SK-N-SH treated with all-trans-retinoic acid at 6 μM for 48 hours (cell line): ENCODE data around the gene KIF6.

Experiments
- ATAC-seq: fragments of 200-7000 bp; cut with Tn5 transposase; 3 replicates; pipeline ENCODE4 v1.9.1; 2020; ENCODE audit warnings: mild to moderate bottlenecking, moderate library complexity
- BACH2 ChIP-seq: fragments of 250-450 bp; sonication (Bioruptor Pico); IDR thresholded peaks from 2 replicates; pipeline ENCODE4 v1.9.0; 2021; ENCODE audit warnings: mild to moderate bottlenecking, borderline replicate concordance
- CSDC2 ChIP-seq: fragments of 250-450 bp; sonication (Bioruptor Pico); IDR thresholded peaks from 2 replicates; pipeline ENCODE4 v1.5.0; 2020; ENCODE audit warnings: mild to moderate bottlenecking, moderate library complexity
- ESRRG ChIP-seq: fragments of 250-450 bp; sonication (Bioruptor Pico); IDR thresholded peaks from 2 replicates; pipeline ENCODE4 v1.6.1; 2021; ENCODE audit warnings: mild to moderate bottlenecking
- GLIS3 ChIP-seq: fragments of 250-450 bp; sonication (Bioruptor Pico); IDR thresholded peaks from 2 replicates; pipeline ENCODE4 v1.5.0; 2020; ENCODE audit warnings: mild to moderate bottlenecking, moderate library complexity
- ISL1 ChIP-seq: fragments of 250-450 bp; sonication (Bioruptor Pico); IDR thresholded peaks from 2 replicates; pipeline ENCODE4 v2.1.2; 2022; ENCODE audit warnings: mild to moderate bottlenecking, moderate library complexity
- PPARA ChIP-seq: fragments of 250-450 bp; sonication (Bioruptor Pico); IDR thresholded peaks from 2 replicates; pipeline ENCODE4 v1.5.0; 2020; ENCODE audit warnings: mild to moderate bottlenecking, borderline replicate concordance
- RARB ChIP-seq: fragments of 250-450 bp; sonication (Bioruptor Pico); IDR thresholded peaks from 2 replicates; pipeline ENCODE4 v1.8.0; 2021; ENCODE audit warnings: mild to moderate bottlenecking, moderate library complexity
- SNAI2 ChIP-seq: fragments of 250-450 bp; sonication (Bioruptor Pico); IDR thresholded peaks from 2 replicates; pipeline ENCODE4 v1.5.0; 2020; ENCODE audit warnings: mild to moderate bottlenecking, moderate library complexity
- TCF4 ChIP-seq: fragments of 250-450 bp; sonication (Bioruptor Pico); IDR thresholded peaks from 2 replicates; pipeline ENCODE4 v1.8.0; 2021; ENCODE audit warnings: mild to moderate bottlenecking, moderate library complexity, borderline replicate concordance
- TOX ChIP-seq: fragments of 250-450 bp; sonication (Bioruptor Pico); IDR thresholded peaks from 2 replicates; pipeline ENCODE4 v1.8.0; 2021; ENCODE audit warnings: mild to moderate bottlenecking, moderate library complexity, borderline replicate concordance
- ZC3H10 ChIP-seq: fragments of 250-450 bp; sonication (Bioruptor Pico); IDR thresholded peaks from 2 replicates; pipeline ENCODE4 v1.5.1; 2021; ENCODE audit warnings: mild to moderate bottlenecking, moderate library complexity
- ZFP3 ChIP-seq: fragments of 250-450 bp; sonication (Bioruptor Pico); IDR thresholded peaks from 2 replicates; pipeline ENCODE4 v1.5.0; 2020; ENCODE audit warnings: mild to moderate bottlenecking, moderate library complexity
- ZFP30 ChIP-seq: fragments of 450-650 bp; formaldehyde crosslinking; IDR thresholded peaks from 2 replicates; pipeline ENCODE4 v1.5.0; 2022; ENCODE audit warnings: mild to moderate bottlenecking, moderate library complexity
- ZNF565 ChIP-seq: fragments of 450-650 bp; formaldehyde crosslinking; conservative IDR thresholded peaks from 2 replicates; pipeline ENCODE4 v1.5.0; 2020; ENCODE audit warnings: low read depth, mild to moderate bottlenecking, moderate library complexity
- ZNF70 ChIP-seq: fragments of 450-650 bp; formaldehyde crosslinking; IDR thresholded peaks from 2 replicates; pipeline ENCODE4 v1.5.0; 2020; ENCODE audit warnings: mild to moderate bottlenecking, moderate library complexity
- TF ChIP-seq, protein P1 (sequence below): fragments of 250-450 bp; sonication (Bioruptor Pico); IDR thresholded peaks from 2 replicates; pipeline ENCODE4 v1.5.0; 2020; ENCODE audit warnings: mild to moderate bottlenecking, moderate library complexity
- TF ChIP-seq, protein P2 (sequence below): fragments of 250-450 bp; sonication (Bioruptor Pico); IDR thresholded peaks from 2 replicates; pipeline ENCODE4 v1.5.1; 2021; ENCODE audit warnings: mild to moderate bottlenecking, moderate library complexity
- TF ChIP-seq, protein P3 (sequence below): fragments of 250-450 bp; sonication (Bioruptor Pico); IDR thresholded peaks from 2 replicates; pipeline ENCODE4 v1.8.0; 2020; ENCODE audit warnings: mild to moderate bottlenecking, moderate library complexity, borderline replicate concordance
- TF ChIP-seq, protein P4 (sequence below): fragments of 250-450 bp; sonication (Bioruptor Pico); IDR thresholded peaks from 2 replicates; pipeline ENCODE4 v1.5.1; 2020; ENCODE audit warnings: low read depth, mild to moderate bottlenecking, moderate library complexity

KIF6 gene

DNA sequence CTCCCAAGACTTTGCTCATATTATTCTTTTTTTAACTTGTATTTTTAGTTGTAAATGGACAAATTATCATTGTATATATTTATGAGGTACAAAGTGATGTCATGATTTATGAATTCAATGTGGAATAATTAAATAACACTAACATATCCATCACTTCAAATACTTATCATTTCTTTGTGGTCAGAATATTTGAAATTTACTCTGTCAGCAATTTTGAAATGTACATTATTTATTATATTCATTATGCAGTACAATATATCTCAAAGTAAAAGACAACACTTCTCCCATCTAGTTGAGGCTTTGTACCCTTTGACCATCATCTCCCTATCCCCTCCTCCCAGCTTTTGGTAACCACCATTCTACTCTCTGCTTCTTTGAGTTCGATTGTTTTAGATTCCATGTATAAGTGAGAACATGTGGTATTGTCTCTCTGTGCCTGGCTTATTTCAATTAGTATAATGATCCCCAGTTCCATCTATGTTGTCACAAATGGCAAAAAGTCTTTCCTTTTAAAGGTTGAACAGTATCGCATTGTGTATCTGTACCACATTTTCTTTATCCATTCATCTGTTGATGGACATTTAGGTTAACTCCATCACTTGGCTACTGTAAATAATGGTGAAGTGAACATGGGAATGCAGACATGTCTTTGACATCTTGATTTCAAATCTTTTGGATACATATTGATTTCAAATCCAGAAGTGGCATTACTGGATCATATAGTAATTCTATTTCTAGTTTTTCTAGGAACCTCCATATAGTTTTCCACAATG, 197.2 kb downstream of the KIF6 start:
- TF ChIP-seq ISL1 (CRISPR knock-in tag) (no peak), ZFP30 (CRISPR knock-in tag) (no peak), TCF4 (CRISPR knock-in tag) (peak; percentile 39; the same call in 1 of the 2 replicates), ZC3H10 (CRISPR knock-in tag) (no peak), GLIS3 (CRISPR knock-in tag) (no peak), PPARA (no peak), RARB (no peak), SNAI2 (CRISPR knock-in tag) (no peak)
- TF ChIP-seq, protein P1, sequence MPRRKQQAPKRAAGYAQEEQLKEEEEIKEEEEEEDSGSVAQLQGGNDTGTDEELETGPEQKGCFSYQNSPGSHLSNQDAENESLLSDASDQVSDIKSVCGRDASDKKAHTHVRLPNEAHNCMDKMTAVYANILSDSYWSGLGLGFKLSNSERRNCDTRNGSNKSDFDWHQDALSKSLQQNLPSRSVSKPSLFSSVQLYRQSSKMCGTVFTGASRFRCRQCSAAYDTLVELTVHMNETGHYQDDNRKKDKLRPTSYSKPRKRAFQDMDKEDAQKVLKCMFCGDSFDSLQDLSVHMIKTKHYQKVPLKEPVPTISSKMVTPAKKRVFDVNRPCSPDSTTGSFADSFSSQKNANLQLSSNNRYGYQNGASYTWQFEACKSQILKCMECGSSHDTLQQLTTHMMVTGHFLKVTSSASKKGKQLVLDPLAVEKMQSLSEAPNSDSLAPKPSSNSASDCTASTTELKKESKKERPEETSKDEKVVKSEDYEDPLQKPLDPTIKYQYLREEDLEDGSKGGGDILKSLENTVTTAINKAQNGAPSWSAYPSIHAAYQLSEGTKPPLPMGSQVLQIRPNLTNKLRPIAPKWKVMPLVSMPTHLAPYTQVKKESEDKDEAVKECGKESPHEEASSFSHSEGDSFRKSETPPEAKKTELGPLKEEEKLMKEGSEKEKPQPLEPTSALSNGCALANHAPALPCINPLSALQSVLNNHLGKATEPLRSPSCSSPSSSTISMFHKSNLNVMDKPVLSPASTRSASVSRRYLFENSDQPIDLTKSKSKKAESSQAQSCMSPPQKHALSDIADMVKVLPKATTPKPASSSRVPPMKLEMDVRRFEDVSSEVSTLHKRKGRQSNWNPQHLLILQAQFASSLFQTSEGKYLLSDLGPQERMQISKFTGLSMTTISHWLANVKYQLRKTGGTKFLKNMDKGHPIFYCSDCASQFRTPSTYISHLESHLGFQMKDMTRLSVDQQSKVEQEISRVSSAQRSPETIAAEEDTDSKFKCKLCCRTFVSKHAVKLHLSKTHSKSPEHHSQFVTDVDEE (CRISPR knock-in tag): no peak
- no peak for ATAC-seq

DNA sequence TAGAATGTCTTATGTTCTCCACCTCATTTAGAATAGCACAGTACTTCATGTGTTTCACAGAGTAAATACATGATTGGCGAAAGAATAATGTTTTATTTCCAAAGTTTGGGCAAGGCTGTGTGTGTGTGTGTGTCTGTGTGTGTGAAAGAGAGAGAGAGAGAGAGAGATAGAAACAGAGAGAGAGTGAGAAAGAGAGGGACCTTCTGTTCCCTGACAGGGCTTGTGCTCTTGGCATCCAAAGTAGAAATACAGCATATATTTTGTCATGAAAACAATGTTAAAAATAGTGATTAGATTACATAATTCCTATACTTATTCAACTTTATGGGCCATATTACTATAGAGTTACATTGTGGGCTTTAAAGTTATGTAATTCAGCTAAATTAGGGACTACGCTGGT, 201.2 kb downstream of the KIF6 start:
- TF ChIP-seq TOX (no peak), ISL1 (CRISPR knock-in tag) (no peak), ZFP3 (no peak), SNAI2 (CRISPR knock-in tag) (no peak), ZNF565 (no peak)
- TF ChIP-seq, protein P1 (CRISPR knock-in tag): no peak
- TF ChIP-seq, protein P2, sequence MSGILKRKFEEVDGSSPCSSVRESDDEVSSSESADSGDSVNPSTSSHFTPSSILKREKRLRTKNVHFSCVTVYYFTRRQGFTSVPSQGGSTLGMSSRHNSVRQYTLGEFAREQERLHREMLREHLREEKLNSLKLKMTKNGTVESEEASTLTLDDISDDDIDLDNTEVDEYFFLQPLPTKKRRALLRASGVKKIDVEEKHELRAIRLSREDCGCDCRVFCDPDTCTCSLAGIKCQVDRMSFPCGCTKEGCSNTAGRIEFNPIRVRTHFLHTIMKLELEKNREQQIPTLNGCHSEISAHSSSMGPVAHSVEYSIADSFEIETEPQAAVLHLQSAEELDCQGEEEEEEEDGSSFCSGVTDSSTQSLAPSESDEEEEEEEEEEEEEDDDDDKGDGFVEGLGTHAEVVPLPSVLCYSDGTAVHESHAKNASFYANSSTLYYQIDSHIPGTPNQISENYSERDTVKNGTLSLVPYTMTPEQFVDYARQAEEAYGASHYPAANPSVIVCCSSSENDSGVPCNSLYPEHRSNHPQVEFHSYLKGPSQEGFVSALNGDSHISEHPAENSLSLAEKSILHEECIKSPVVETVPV (CRISPR knock-in tag): no peak
- TF ChIP-seq, protein P3, sequence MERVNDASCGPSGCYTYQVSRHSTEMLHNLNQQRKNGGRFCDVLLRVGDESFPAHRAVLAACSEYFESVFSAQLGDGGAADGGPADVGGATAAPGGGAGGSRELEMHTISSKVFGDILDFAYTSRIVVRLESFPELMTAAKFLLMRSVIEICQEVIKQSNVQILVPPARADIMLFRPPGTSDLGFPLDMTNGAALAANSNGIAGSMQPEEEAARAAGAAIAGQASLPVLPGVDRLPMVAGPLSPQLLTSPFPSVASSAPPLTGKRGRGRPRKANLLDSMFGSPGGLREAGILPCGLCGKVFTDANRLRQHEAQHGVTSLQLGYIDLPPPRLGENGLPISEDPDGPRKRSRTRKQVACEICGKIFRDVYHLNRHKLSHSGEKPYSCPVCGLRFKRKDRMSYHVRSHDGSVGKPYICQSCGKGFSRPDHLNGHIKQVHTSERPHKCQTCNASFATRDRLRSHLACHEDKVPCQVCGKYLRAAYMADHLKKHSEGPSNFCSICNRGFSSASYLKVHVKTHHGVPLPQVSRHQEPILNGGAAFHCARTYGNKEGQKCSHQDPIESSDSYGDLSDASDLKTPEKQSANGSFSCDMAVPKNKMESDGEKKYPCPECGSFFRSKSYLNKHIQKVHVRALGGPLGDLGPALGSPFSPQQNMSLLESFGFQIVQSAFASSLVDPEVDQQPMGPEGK (CRISPR knock-in tag): no peak
- ATAC-seq: no peak

DNA sequence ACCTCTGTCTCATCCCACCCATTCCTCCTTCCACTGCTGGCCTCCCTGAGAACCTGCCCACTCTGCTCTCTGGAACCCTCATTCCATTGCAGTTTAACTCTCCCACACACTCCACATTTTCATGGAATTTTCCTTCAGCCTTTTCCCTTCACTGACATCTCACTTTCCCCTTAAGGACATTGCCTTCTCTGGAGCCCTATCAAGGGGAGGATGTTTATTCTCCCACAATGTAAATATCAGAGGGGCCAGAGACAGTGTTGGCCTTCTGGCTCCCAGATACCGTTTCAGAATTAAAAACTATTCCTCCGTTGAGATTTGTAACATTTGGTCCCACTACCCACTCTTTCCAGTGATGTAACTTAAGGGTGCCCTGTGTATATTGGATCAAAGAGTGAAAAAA, 203.2 kb downstream of the KIF6 start:
- TF ChIP-seq ZC3H10 (CRISPR knock-in tag): no peak
- TF ChIP-seq SNAI2 (CRISPR knock-in tag): no peak
- TF ChIP-seq PPARA: no peak
- TF ChIP-seq, protein P4, sequence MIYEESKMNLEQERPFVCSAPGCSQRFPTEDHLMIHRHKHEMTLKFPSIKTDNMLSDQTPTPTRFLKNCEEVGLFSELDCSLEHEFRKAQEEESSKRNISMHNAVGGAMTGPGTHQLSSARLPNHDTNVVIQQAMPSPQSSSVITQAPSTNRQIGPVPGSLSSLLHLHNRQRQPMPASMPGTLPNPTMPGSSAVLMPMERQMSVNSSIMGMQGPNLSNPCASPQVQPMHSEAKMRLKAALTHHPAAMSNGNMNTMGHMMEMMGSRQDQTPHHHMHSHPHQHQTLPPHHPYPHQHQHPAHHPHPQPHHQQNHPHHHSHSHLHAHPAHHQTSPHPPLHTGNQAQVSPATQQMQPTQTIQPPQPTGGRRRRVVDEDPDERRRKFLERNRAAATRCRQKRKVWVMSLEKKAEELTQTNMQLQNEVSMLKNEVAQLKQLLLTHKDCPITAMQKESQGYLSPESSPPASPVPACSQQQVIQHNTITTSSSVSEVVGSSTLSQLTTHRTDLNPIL (CRISPR knock-in tag): no peak
- TF ChIP-seq ISL1 (CRISPR knock-in tag): no peak
- TF ChIP-seq, protein P1 (CRISPR knock-in tag): no peak
- TF ChIP-seq, protein P2 (CRISPR knock-in tag): no peak
- no peak for TF ChIP-seq ESRRG
- no peak for TF ChIP-seq CSDC2 (CRISPR knock-in tag)
- no peak for TF ChIP-seq ZFP30 (CRISPR knock-in tag)
- TF ChIP-seq ZNF565: no peak
- TF ChIP-seq BACH2 (CRISPR knock-in tag): no peak
- no peak for TF ChIP-seq ZNF70
- TF ChIP-seq, all 23 proteins: peak for 0
- no peak for ATAC-seq
